ENCODE results near the gene PHETA2.

DNA sequence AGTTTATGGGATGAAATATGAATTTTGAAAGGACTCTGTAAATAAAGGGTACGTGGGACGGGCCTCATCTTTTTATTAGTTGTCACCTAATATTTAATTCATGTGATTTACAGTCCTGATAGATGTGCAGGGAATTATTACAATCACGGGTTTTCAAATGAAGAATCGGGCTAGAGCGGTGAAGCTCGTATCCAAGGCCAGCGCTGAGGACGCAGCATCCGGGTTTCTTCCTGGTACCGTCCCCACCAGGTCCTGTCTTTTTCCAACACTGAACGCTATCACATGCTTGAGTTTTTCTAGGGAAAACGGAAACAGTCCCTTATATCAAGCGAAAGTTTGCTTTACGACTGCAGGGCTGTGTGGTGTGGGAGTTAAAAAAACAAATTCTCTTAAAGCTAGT lies 6.2 kb downstream of the PHETA2 start:
- TF ChIP-seq, protein P1, sequence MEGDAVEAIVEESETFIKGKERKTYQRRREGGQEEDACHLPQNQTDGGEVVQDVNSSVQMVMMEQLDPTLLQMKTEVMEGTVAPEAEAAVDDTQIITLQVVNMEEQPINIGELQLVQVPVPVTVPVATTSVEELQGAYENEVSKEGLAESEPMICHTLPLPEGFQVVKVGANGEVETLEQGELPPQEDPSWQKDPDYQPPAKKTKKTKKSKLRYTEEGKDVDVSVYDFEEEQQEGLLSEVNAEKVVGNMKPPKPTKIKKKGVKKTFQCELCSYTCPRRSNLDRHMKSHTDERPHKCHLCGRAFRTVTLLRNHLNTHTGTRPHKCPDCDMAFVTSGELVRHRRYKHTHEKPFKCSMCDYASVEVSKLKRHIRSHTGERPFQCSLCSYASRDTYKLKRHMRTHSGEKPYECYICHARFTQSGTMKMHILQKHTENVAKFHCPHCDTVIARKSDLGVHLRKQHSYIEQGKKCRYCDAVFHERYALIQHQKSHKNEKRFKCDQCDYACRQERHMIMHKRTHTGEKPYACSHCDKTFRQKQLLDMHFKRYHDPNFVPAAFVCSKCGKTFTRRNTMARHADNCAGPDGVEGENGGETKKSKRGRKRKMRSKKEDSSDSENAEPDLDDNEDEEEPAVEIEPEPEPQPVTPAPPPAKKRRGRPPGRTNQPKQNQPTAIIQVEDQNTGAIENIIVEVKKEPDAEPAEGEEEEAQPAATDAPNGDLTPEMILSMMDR (IDR thresholded peaks at IDR 0.05; ENCODE audit: extremely low read depth in 1 of 2, insufficient read depth in 1 of 2, low read depth in 1 of 2, low read length in 2 of 2) = no peak
- no peak for TF ChIP-seq POLR2AphosphoS5 (IDR thresholded peaks at IDR 0.05; ENCODE audit: insufficient read depth, low read depth, low read length)
- TF ChIP-seq, protein P2, sequence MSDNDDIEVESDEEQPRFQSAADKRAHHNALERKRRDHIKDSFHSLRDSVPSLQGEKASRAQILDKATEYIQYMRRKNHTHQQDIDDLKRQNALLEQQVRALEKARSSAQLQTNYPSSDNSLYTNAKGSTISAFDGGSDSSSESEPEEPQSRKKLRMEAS (IDR thresholded peaks at IDR 0.05; ENCODE audit: insufficient read depth, insufficient read length) = no peak
- TF ChIP-seq POLR2A (IDR thresholded peaks at IDR 0.05; ENCODE audit: low read depth, low read length) = no peak
- TF ChIP-seq FOS (IDR thresholded peaks at IDR 0.05; ENCODE audit: borderline replicate concordance, insufficient read depth, low read length) = no peak
- TF ChIP-seq GATA2 (IDR thresholded peaks at IDR 0.05; ENCODE audit: insufficient read depth, insufficient read length, low read depth, low read length) = no peak
- TF ChIP-seq EZH2 (IDR thresholded peaks at IDR 0.05; ENCODE audit: borderline replicate concordance, low read depth, low read length, severe bottlenecking) = no peak
- TF ChIP-seq MYC (IDR thresholded peaks at IDR 0.05; ENCODE audit: low read depth, low read length) = no peak

Data from endothelial cell of umbilical vein (primary cell).